Pancreas (tissue), 10 donors: ENCODE measurements around the gene AARSD1. TPM values are rescaled to one million over a fixed set of nuclear protein-coding genes. Genes with fewer than 3 reads are reported as not detected.

Source experiments
- ATAC-seq, 4 donors: fragments of 200-7000 bp; cut with Tn5 transposase; one replicate each; pipeline versions ENCODE4 v1.8.0 to v1.9.1; 2020; ENCODE audit warnings: mild to moderate bottlenecking in 4 of 4, moderate library complexity in 4 of 4
- DNase-seq, 6 donors: peaks; one replicate each; pipeline ENCODE4 v3.0.0-alpha.2; 2020
- FAIRE-seq: peaks from 2 replicates; lab custom pipeline; 2012; peaks lifted over from hg19 to GRCh38; lab: Jason Lieb, UNC
- H3K27ac ChIP-seq, 4 donors: fragments of 200-600 bp; sonication (generic); 1 replicate in 3 of 4; 2 replicates in 1 of 4; pipeline versions ENCODE4 v1.5.0 to v1.8.0; 2020
- H3K27me3 ChIP-seq, 4 donors: fragments of 200-600 bp; one replicate each; pipeline ENCODE4 v1.8.0; 2021
- H3K36me3 ChIP-seq, 3 donors: fragments of 200-600 bp; sonication (generic) in 1 of 3; one replicate each; pipeline versions ENCODE4 v1.5.0 to v1.8.0; 2020 to 2021
- H3K4me1 ChIP-seq, 3 donors: fragments of 200-600 bp; one replicate each; pipeline ENCODE4 v1.8.0; 2021
- H3K4me3 ChIP-seq, 4 donors: fragments of 200-600 bp; sonication (generic) in 2 of 4; one replicate each; pipeline versions ENCODE4 v1.5.0 to v1.8.0; 2020 to 2021
- H3K9me3 ChIP-seq, 4 donors: fragments of 200-600 bp; one replicate each; pipeline ENCODE4 v1.8.0; 2021
- WGBS, 2 donors: extraction: QIAGEN DNeasy Blood & Tissue Kit; methylation state at CpG; one replicate each; pipeline ENCODE4 v1.1.7; 2013; 5-methylcytosine and 5-hydroxymethylcytosine counted together
- intact Hi-C, 3 donors: fragments of 100-400 bp; cut with DNase I; formaldehyde crosslinking; loops; one replicate each; pipeline versions ENCODE4 v1.11.1 to v1.14.2; 2022
- polyA plus RNA-seq, 2 donors: library from polyadenylated mRNA; stranded (reverse); fragments of 200-250 nt; gene quantifications; one replicate each; pipeline ENCODE4 v1.2.3, GENCODE V29; 2013
- total RNA-seq, 6 donors: library from RNA; stranded (reverse); fragmentation: NEBNext Ultra II Directional in 4 of 6; extraction: Animal tissue kit (Norgen Biotek cat#: 25700) in 4 of 6; gene quantifications; one replicate each; pipeline versions ENCODE4 v1.2.1 to v1.2.4, GENCODE V29; 2021 to 2023
- TF ChIP-seq, protein P1 (sequence below), 4 donors: fragments of 200-600 bp; sonication (generic) in 3 of 4; IDR thresholded peaks; one replicate each; pipeline versions ENCODE4 v1.5.0 to v1.8.0; 2021; ENCODE audit warnings: antibody characterized with exemption in 4 of 4
- donor health status: healthy with polysubstance abuse.
- donor health status: DM: no; HTN: no; CAD: no; lungs with moderate emphysema.
- donor health status: DM: no; HTN: no; CAD: no.
- donor health status: control.
- donor health status: control.
- donor health status: Bipolar disorder and iron deficiency.
- donor health status: DM: yes; HTN: yes; CAD: no.
- donor health status: DM: no; HTN: no; CAD: no.
- donor health status: DM: no; HTN: no; CAD: no.
- donor health status: DM: yes; HTN: yes; CAD: no.

Gene AARSD1
- total and polyA plus RNA-seq, 8 donors, result 20.4 to 89.1 (median 27.9) TPM

DNA sequence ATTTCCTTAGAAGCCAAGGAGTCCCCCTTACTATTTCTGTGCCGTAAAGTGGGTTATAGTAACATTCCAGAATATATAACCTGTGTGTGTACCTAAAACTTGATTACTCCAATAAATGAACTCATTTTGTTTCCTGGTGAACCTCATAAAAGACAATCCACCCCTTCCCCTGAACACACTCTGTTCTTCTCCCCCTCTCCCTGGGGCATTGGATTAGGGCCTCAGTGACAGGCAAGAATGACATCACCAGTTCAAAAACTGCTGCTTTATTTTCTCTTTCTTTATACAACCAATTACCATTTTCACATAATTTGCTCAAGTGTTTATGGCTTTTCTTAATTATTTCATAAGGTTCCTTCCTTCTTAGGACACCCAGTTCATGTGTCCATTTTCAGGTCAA, 17.4 kb downstream of the AARSD1 start:
- TF ChIP-seq, protein P1, sequence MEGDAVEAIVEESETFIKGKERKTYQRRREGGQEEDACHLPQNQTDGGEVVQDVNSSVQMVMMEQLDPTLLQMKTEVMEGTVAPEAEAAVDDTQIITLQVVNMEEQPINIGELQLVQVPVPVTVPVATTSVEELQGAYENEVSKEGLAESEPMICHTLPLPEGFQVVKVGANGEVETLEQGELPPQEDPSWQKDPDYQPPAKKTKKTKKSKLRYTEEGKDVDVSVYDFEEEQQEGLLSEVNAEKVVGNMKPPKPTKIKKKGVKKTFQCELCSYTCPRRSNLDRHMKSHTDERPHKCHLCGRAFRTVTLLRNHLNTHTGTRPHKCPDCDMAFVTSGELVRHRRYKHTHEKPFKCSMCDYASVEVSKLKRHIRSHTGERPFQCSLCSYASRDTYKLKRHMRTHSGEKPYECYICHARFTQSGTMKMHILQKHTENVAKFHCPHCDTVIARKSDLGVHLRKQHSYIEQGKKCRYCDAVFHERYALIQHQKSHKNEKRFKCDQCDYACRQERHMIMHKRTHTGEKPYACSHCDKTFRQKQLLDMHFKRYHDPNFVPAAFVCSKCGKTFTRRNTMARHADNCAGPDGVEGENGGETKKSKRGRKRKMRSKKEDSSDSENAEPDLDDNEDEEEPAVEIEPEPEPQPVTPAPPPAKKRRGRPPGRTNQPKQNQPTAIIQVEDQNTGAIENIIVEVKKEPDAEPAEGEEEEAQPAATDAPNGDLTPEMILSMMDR (IDR thresholded peaks at IDR 0.05), result no peak
- H3K4me3 ChIP-seq, result no peak overlapping the region
- peaks cover 4 to 17% (median 7%) of the 10 kb centered on the region in 3 donors for H3K36me3 ChIP-seq
- no peak for FAIRE-seq
- intact Hi-C loops, result no loop called here
- H3K27ac ChIP-seq, result no peak overlapping the region
- 96 to 98% methylated on average over 1 of the region's 1 CpG for WGBS, 2 donors
- H3K4me1 ChIP-seq, result no peaks in the 10 kb centered on the region
- no peak for ATAC-seq
- H3K27me3 ChIP-seq, result no peaks in the 10 kb centered on the region
- no peaks in the 10 kb centered on the region for H3K9me3 ChIP-seq
- DNase-seq, result no peak

GRCh38 chr17:42944211-42944610, 20.0 kb downstream of the AARSD1 start:
- Histone ChIP-seq H3K27me3 (no peaks in the 10 kb centered on the region), H3K9me3 (no peaks in the 10 kb centered on the region), H3K27ac (no peak overlapping the region), H3K36me3 (no peaks in the 10 kb centered on the region), H3K4me1 (no peaks in the 10 kb centered on the region), H3K4me3 (no peak overlapping the region)
- WGBS, 2 donors, result 22 to 24% methylated on average over 3 of the region's 3 CpGs
- ATAC-seq (no peak), DNase-seq (no peak), FAIRE-seq (no peak)
- TF ChIP-seq, protein P1 (IDR thresholded peaks at IDR 0.05), result no peak
- intact Hi-C loops, result no loop called here

GRCh38 chr17:42937712-42938596, 26.3 kb downstream of the AARSD1 start:
- no peaks in the 10 kb centered on the region for H3K27me3 ChIP-seq
- H3K27ac ChIP-seq, result peak overlapping the region in 2 of 4 donors; percentile 33 to 37
- ATAC-seq, result peak; percentile 60 to 94 (median 87)
- FAIRE-seq, result no peak
- TF ChIP-seq, protein P1 (IDR thresholded peaks at IDR 0.05), result peak; percentile 12 to 43 (median 37)
- intact Hi-C loops, result loop anchor here in 1 of 3 donors (5.0 to 10.0 kb wide), 2 partner anchors 91 to 223 kb away; no protein-coding TSS in a partner anchor
- no peaks in the 10 kb centered on the region for H3K4me1 ChIP-seq
- H3K9me3 ChIP-seq, result no peaks in the 10 kb centered on the region
- 21 to 26% methylated on average over 9 of the region's 9 CpGs for WGBS, 2 donors
- H3K4me3 ChIP-seq, result no peak overlapping the region
- peak in 3 of 6 donors; percentile 24 to 57 (median 35) for DNase-seq
- H3K36me3 ChIP-seq, result no peaks in the 10 kb centered on the region

- peak overlapping the region in 2 of 4 donors; percentile 81 to 84 for H3K27ac ChIP-seq
- FAIRE-seq (no peak), ATAC-seq (no peak), DNase-seq (no peak)
- peaks cover 0 to 8% (median 0%) of the 10 kb centered on the region in 3 donors for H3K4me1 ChIP-seq
- H3K9me3 ChIP-seq, result no peaks in the 10 kb centered on the region
- TF ChIP-seq, protein P1 (IDR thresholded peaks at IDR 0.05), result peak in 1 of 4 donors; percentile 2
- intact Hi-C loops, result no loop called here
- H3K27me3 ChIP-seq, result no peaks in the 10 kb centered on the region
- no peak overlapping the region for H3K4me3 ChIP-seq
- no peaks in the 10 kb centered on the region for H3K36me3 ChIP-seq
- 87 to 96% methylated on average over 1 of the region's 1 CpG for WGBS, 2 donors
Measured at GRCh38 chr17:42929497-42929844, 34.8 kb downstream of the AARSD1 start.
